Panc1 (cell line): ENCODE measurements around the gene MAGI1. TPM values are rescaled to one million over a fixed set of nuclear protein-coding genes. Genes with fewer than 3 reads are reported as not detected.

ENCODE experiments used
- ATAC-seq: fragments of 200-7000 bp; cut with Tn5 transposase; 2 replicates; pipeline ENCODE4 v1.9.1; 2020; ENCODE audit warnings: mild to moderate bottlenecking, moderate library complexity
- BruUV-seq: library from RNA; stranded (reverse); fragments of 400-500 nt; replicated peaks from 2 replicates; lab custom pipeline; 2021; lab: Mats Ljungman, UMichigan
- CTCF ChIA-PET: fragments of 300-600 bp; sonication (Branson Sonifier 250); formaldehyde crosslinking; loops from one replicate; lab custom pipeline; 2022; ENCODE audit warnings: antibody characterized with exemption; lab: Charles Lee
- POLR2A ChIA-PET: fragments of 300-600 bp; sonication (Branson Sonifier 250); formaldehyde crosslinking; loops from one replicate; lab custom pipeline; 2022; ENCODE audit warnings: antibody characterized with exemption; lab: Charles Lee
- DNase-seq: peaks from one replicate; pipeline ENCODE4 v3.0.0-alpha.2; 2010; ENCODE audit warnings: low read depth, low spot score
- H3K27ac ChIP-seq: 2 replicates; pipeline ENCODE4 v1.5.1; 2011; ENCODE audit warnings: mild to moderate bottlenecking, low read length, inconsistent platforms
- H3K27me3 ChIP-seq: fragments of 200-500 bp; sonication (Bioruptor generic); 2 replicates; pipeline ENCODE4 v1.6.0; 2014; ENCODE audit warnings: low read length, inconsistent platforms; ENCODE audit not compliant: control insufficient read depth, insufficient read depth
- H3K36me3 ChIP-seq: fragments of 200-500 bp; sonication (Bioruptor generic); 2 replicates; pipeline ENCODE4 v1.5.1; 2014; ENCODE audit warnings: inconsistent platforms, mild to moderate bottlenecking, low read length, moderate library complexity; ENCODE audit not compliant: control insufficient read depth, insufficient read depth
- H3K4me1 ChIP-seq: 2 replicates; pipeline ENCODE4 v1.5.1; 2011; ENCODE audit warnings: inconsistent platforms, mild to moderate bottlenecking, low read length, moderate library complexity; ENCODE audit not compliant: control insufficient read depth, insufficient read depth
- H3K4me3 ChIP-seq, 2 experiments: 2 replicates each; pipeline ENCODE4 v1.5.1; 2011 to 2012; ENCODE audit warnings: low read depth in 2 of 2, low read length in 2 of 2, mild to moderate bottlenecking in 2 of 2, inconsistent platforms in 1 of 2, moderate library complexity in 1 of 2
- H3K9me3 ChIP-seq: fragments of 200-500 bp; sonication (Bioruptor generic); 2 replicates; pipeline ENCODE4 v1.5.1; 2014; ENCODE audit warnings: low read depth, mild to moderate bottlenecking, inconsistent platforms, low read length, moderate library complexity; ENCODE audit not compliant: control insufficient read depth, insufficient read depth
- POLR2AphosphoS5 ChIP-seq: IDR thresholded peaks from 2 replicates; pipeline ENCODE4 v1.6.1; 2012; ENCODE audit warnings: mild to moderate bottlenecking, low read depth, low read length, moderate library complexity
- SIN3A ChIP-seq: IDR thresholded peaks from 2 replicates; pipeline ENCODE4 v1.6.1; 2012; ENCODE audit warnings: low read depth, mild to moderate bottlenecking, low read length, moderate library complexity, borderline replicate concordance; ENCODE audit not compliant: insufficient read depth
- TCF7L2 ChIP-seq: IDR thresholded peaks from 2 replicates; pipeline ENCODE4 v1.6.1; 2011; ENCODE audit warnings: mild to moderate bottlenecking, low read depth, low read length, inconsistent platforms
- in situ Hi-C: cut with HindIII; loops from 2 replicates; pipeline ENCODE4 v1.10.0; 2016; ENCODE audit warnings: low sequenced_read_pairs, low pct_unique_long_range_greater_than_20kb
- intact Hi-C: fragments of 100-400 bp; cut with micrococcal nuclease; formaldehyde crosslinking; loops from one replicate; pipeline ENCODE4 v1.10.0; 2022; ENCODE audit not compliant: unreplicated experiment
- total RNA-seq: library from RNA; stranded (reverse); gene quantifications from one replicate; pipeline ENCODE4 v1.2.1, GENCODE V29; 2021; ENCODE audit not compliant: unreplicated experiment
- TF ChIP-seq, protein P1 (sequence below): fragments of 450-650 bp; IDR thresholded peaks from 2 replicates; pipeline ENCODE4 v1.5.1; 2017; ENCODE audit warnings: mild to moderate bottlenecking
- TF ChIP-seq, protein P2 (sequence below), 2 experiments: IDR thresholded peaks; 2 replicates each; pipeline ENCODE4 v1.6.1; 2011 to 2012; ENCODE audit warnings: low read depth in 2 of 2, control low read depth in 1 of 2, low read length in 1 of 2, mild to moderate bottlenecking in 1 of 2, moderate library complexity in 1 of 2; ENCODE audit not compliant: insufficient read depth in 1 of 2

MAGI1 gene
- total RNA-seq, 1 experiment from 2014 or later: 9.5 TPM

- ChIA-PET POLR2A (no interaction called here), CTCF (interaction anchor here (0.7 kb wide), 1 partner anchor 28 kb away, joined by 3 read pairs; no protein-coding TSS in a partner anchor)
Observed at GRCh38 chr3:65963787-65964677, 74.7 kb downstream of the MAGI1 start.

GRCh38 chr3:65961733-65962132, 77.0 kb downstream of the MAGI1 start:
- no peaks in the 10 kb centered on the region for H3K9me3 ChIP-seq
- CTCF ChIA-PET: no interaction called here
- no peak for ATAC-seq
- H3K27ac ChIP-seq: no peak overlapping the region
- H3K36me3 ChIP-seq: no peaks in the 10 kb centered on the region
- H3K4me3 ChIP-seq: no peak overlapping the region
- in situ Hi-C loops (no loop called here), intact Hi-C loops (no loop called here)
- no peak for DNase-seq
- TF ChIP-seq, protein P1, sequence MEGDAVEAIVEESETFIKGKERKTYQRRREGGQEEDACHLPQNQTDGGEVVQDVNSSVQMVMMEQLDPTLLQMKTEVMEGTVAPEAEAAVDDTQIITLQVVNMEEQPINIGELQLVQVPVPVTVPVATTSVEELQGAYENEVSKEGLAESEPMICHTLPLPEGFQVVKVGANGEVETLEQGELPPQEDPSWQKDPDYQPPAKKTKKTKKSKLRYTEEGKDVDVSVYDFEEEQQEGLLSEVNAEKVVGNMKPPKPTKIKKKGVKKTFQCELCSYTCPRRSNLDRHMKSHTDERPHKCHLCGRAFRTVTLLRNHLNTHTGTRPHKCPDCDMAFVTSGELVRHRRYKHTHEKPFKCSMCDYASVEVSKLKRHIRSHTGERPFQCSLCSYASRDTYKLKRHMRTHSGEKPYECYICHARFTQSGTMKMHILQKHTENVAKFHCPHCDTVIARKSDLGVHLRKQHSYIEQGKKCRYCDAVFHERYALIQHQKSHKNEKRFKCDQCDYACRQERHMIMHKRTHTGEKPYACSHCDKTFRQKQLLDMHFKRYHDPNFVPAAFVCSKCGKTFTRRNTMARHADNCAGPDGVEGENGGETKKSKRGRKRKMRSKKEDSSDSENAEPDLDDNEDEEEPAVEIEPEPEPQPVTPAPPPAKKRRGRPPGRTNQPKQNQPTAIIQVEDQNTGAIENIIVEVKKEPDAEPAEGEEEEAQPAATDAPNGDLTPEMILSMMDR: no peak
- TF ChIP-seq, protein P2, sequence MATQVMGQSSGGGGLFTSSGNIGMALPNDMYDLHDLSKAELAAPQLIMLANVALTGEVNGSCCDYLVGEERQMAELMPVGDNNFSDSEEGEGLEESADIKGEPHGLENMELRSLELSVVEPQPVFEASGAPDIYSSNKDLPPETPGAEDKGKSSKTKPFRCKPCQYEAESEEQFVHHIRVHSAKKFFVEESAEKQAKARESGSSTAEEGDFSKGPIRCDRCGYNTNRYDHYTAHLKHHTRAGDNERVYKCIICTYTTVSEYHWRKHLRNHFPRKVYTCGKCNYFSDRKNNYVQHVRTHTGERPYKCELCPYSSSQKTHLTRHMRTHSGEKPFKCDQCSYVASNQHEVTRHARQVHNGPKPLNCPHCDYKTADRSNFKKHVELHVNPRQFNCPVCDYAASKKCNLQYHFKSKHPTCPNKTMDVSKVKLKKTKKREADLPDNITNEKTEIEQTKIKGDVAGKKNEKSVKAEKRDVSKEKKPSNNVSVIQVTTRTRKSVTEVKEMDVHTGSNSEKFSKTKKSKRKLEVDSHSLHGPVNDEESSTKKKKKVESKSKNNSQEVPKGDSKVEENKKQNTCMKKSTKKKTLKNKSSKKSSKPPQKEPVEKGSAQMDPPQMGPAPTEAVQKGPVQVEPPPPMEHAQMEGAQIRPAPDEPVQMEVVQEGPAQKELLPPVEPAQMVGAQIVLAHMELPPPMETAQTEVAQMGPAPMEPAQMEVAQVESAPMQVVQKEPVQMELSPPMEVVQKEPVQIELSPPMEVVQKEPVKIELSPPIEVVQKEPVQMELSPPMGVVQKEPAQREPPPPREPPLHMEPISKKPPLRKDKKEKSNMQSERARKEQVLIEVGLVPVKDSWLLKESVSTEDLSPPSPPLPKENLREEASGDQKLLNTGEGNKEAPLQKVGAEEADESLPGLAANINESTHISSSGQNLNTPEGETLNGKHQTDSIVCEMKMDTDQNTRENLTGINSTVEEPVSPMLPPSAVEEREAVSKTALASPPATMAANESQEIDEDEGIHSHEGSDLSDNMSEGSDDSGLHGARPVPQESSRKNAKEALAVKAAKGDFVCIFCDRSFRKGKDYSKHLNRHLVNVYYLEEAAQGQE (IDR thresholded peaks at IDR 0.05; ENCODE audit: insufficient read depth in 1 of 2, low read depth in 2 of 2, low read length in 1 of 2): no peak
- TF ChIP-seq TCF7L2 (no peak), POLR2AphosphoS5 (no peak), SIN3A (no peak)
- H3K27me3 ChIP-seq: no peaks in the 10 kb centered on the region
- peaks cover 4% of the 10 kb centered on the region for H3K4me1 ChIP-seq
- no TSS peak for BruUV-seq
- POLR2A ChIA-PET: no interaction called here

More at GRCh38 chr3:65963787-65964677, 74.7 kb downstream of the MAGI1 start:
- Histone ChIP-seq H3K4me3 (no peak overlapping the region), H3K27ac (no peak overlapping the region), H3K9me3 (no peaks in the 10 kb centered on the region), H3K27me3 (no peaks in the 10 kb centered on the region), H3K36me3 (no peaks in the 10 kb centered on the region), H3K4me1 (peaks cover 4% of the 10 kb centered on the region)
- intact Hi-C loops (no loop called here), in situ Hi-C loops (no loop called here)
- TF ChIP-seq, protein P2 (IDR thresholded peaks at IDR 0.05; ENCODE audit: insufficient read depth in 1 of 2, low read depth in 2 of 2, low read length in 1 of 2): no peak
- TF ChIP-seq SIN3A (no peak), POLR2AphosphoS5 (no peak), TCF7L2 (no peak)
- TF ChIP-seq, protein P1: no peak
- ATAC-seq (peak; percentile 89), DNase-seq (peak; percentile 64)
- no TSS peak for BruUV-seq
